RPMI7951 (cell line): Measurements from ENCODE around the gene CIAPIN1. TPM values are rescaled to one million over a fixed set of nuclear protein-coding genes. Genes with fewer than 3 reads are reported as not detected.

Source experiments
- DNase-seq: peaks from one replicate; pipeline ENCODE4 v3.0.0-alpha.2; 2012; ENCODE audit warnings: low read depth
- total RNA-seq: library from RNA; depleted of rRNA; stranded (reverse); fragments of >200 nt; shearing (Covaris generic); gene quantifications from 2 replicates; pipeline ENCODE4 v1.2.3, GENCODE V29; 2014; rRNA removed

Gene CIAPIN1
- total RNA-seq = 68.0 and 68.9 TPM in 2 replicates

DNA sequence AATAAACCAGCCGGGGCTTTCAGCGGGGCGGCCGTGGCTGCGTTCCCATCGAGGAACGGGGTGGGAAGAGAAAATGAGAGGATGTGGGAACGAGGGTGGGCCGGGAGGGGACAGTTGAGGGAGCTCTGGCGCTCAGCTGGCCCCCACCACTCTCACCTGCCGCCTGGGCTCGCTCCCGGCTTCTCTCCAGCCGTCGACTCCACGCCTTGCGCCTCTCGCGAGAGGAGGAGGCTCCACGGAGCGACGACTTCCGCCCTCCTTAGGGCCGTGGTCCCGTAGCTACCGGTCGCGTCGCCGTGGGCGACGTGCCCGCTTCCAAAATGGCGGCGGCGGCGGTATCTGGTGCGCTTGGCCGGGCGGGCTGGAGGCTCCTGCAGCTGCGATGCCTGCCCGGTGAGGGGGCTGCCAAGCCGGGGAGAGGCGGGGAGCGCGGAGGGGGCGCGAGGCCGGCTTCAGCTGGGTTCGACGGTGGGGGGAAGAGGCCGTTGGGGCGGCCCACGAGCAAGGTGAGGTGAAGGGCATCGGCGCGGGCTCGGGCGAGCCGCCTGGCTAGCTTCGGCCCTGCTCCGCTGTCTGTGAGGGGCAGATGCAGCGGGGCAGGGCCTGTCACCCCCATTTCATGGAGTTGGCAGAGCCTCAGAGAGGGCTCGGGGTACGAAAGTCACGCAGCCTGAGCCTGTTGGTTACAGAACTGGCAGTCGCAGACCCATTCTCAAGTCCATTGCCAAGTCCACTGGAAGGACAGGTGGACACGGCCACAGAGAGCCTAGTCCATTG, at the start of gene CIAPIN1, which contains the start of gene COQ9:
CIAPIN1 (minus strand) TSS at position 200 of the 777 bp plus-strand sequence. CDS start 6,457 bp downstream, outside the sequence.
COQ9 (plus strand) TSS at position 294 of the 777 bp plus-strand sequence; CDS start at position 321, 27 bp downstream.
- DNase-seq = peak; percentile 91

DNA sequence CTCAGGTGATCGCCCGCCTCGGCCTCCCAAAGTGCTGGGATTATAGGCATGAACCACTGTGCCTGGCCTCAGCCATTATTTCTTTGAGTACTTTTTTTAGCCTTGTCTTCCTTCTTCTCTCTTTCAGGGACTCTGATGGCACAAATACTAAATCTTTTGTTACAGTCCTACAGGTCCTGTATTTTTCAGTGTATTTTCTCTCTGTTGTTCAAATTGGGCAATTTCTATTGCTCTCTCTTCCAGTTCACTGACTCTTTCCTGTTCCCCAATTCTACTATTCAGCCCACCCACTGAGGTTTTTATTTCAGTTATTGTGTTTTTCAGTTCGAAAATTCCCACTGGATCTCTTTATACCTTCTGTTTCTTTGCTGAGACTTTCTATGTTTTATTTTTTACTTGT, 46.6 kb upstream of the CIAPIN1 start:
- DNase-seq = no peak

DNA sequence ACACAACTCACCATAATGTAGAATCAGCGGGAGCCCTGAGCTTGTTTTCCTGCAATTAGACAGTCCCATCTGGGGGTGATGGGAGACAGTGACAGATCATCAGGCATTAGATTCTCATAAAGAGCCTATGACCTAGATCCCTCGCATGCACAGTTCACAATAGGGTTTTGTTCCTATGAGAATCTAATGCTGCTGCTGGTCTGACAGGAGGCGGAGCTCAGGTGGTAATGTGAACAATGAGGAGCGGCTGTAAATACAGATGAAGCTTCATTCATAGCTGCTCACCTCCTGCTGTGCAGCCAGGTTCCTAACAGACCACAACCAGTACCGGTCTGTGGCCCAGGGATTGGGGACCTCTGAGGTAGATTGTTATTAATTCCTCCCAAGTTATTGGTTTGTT, 42.0 kb upstream of the CIAPIN1 start:
- DNase-seq = no peak

GRCh38 chr16:57486858-57487834, 40.0 kb upstream of the CIAPIN1 start:
- DNase-seq = no peak

DNA sequence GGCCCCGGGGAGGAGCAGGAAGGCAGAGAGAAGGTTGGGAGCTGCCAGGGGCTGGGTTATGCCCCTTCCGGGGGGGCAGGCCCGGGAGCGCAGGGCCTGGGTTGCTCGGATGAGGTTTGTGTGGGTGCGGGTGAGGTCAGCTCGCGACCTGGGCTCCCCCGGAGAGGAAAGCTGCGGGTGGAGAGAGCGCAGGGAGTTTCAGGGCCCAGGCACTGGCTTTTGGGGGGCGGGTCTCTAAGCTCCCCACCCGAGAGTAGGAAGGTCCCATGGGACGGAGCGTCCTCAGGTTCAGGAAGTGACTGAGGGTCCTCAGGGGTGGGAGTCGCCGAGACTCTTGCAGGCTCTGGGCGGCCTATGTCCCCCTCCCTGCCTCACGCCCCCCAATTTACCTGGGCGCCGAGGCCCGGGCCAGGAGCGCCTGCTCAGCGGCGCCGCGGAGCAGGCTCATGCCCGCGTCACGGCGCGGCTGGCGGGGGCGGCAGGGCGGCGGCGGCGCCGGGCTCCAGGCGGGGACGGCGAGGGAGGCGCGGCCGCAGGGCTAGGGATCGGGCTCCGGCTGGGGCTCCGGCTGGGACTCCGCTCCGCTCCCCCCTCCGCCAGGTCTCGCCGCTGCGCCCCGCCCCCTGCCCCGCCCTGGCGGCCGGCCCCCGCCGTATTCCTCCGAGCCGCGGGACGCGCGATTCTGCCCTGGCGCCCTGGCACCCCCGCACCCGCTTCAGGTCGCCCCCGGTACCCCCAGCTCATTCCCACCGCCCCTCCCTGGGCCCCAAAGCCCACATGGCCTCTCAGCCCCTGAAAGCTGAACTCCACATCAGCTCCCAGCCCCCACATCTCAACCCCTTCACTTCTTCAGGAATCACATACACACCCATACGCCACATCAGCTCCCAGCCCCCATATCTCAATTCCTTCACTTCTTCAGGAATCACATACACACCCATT, 39.0 kb upstream of the CIAPIN1 start, which contains the start of gene DOK4:
DOK4 (minus strand) TSS at position 578 of the 942 bp plus-strand sequence. CDS start 6,986 bp downstream, outside the sequence.
- peak; percentile 75 for DNase-seq

- no peak for DNase-seq
Observed at GRCh38 chr16:57485091-57485915, 38.1 kb upstream of the CIAPIN1 start.

- DNase-seq = no peak
Observed at GRCh38 chr16:57484515-57485005, 37.4 kb upstream of the CIAPIN1 start.

DNA sequence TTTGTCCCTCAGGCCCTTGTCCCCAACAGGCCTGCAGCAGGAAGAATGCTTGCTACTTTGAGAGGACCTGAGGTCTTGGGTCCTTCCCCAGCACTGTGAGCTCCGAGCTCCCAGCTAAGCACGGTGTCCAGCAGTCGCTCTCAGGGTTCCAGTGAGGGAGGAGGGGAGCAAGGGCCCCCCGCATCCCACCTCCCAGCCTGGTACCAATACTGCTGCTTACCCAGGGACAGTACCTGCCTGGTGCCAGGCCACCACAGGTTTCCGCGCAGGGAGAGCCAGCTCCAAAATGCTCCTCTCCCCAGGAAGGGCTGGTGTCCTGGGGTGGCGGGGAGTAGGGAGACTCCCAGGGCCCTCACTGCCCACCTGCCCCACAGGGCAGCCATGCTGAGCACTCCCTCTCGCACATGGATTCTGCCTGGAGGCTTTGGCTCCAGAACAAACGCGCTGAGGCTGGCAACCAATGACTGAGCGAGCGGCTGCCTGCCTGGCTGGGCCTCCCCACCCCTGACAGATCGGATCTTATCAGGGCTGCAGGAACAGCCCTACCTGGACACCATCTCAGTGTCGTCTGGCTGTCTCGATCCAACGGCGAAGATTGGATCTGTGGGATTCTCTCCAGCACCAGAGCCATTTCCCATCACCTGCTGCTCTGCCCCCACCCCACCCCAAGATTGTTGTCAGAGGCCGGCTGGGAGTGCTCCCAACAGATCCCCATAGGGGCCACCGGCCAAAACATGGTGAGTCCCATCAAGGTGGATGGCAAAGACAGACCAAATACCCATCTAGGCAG, 36.7 kb upstream of the CIAPIN1 start:
- no peak for DNase-seq

DNA sequence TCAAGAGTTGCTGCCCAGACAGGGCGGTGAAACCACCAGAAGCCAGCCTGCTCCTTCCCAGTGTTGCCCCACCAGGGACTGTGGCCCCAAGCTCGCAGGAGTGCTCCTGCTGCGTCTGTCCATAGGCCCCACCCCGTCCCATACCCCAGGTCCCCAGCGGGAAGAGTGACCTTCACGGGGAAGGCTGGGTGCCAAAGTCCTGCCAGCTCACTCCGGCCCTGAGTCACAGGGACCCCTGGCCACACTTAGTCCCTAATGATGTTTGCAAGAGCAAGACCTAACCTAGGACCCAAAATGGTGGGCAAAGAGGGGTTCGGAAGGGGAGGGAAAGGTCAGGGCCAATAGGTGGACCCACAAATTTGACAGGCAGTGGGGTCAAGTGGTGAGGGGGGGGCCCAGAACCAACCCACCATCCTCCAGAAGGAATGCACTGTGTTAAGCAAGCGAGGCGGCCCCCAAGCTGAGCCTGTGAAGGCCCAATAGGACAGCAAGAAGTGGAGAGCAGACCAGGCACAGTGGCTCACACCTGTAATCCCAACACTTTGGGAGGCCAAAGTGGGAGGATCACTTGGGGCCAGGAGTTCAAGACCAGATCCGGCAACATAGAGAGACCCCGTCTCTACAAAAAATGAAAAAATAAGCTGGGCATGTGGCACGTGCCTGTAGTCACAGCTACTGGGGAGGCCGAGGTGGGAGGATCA, 35.8 kb upstream of the CIAPIN1 start:
- DNase-seq = no peak

DNA sequence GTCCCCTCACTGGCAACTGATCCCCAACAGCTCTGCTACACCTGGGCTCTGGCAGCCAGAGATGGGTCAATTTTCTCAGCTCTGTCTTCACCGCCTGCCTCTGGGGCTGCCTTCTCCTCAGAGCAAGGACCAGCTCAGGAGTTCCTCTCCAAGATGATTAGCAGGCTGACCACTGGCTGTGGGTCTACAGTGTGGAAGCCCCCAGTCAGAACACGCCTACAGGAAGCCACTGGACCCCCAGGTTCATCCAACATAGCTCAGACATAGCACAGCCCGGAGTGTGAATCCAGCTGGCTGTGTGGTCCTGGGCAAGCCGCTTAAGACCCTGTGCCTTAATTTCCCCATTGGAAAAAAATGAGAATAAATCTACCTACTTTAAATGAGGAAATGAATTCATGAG, 34.2 kb upstream of the CIAPIN1 start:
- DNase-seq = no peak

DNA sequence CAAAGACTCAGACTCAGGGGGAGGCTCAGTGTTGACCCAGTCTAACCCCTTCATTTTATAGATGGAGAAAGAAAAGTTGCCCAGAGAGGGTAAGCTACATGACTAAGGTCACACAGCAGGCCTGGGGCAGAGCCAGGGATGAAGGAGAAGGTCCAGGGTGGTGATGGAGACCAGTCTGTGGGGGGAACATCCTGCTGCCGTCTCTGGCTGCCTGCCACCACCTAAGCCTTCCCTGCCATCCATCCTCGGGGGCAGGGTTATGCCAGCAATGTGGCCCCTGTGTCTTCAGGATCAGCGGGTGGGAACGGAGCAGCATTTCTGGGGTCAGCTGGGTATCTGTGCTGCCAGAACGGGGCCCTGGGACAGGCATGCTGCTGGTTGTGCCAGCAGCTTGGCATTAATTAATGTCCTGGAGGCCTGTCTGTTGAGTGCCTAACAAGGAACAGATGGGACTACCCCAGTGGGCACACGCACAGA, 33.6 kb upstream of the CIAPIN1 start:
- no peak for DNase-seq

- peak; percentile 70 for DNase-seq
Observed at GRCh38 chr16:57479976-57480753, 33.0 kb upstream of the CIAPIN1 start.

DNA sequence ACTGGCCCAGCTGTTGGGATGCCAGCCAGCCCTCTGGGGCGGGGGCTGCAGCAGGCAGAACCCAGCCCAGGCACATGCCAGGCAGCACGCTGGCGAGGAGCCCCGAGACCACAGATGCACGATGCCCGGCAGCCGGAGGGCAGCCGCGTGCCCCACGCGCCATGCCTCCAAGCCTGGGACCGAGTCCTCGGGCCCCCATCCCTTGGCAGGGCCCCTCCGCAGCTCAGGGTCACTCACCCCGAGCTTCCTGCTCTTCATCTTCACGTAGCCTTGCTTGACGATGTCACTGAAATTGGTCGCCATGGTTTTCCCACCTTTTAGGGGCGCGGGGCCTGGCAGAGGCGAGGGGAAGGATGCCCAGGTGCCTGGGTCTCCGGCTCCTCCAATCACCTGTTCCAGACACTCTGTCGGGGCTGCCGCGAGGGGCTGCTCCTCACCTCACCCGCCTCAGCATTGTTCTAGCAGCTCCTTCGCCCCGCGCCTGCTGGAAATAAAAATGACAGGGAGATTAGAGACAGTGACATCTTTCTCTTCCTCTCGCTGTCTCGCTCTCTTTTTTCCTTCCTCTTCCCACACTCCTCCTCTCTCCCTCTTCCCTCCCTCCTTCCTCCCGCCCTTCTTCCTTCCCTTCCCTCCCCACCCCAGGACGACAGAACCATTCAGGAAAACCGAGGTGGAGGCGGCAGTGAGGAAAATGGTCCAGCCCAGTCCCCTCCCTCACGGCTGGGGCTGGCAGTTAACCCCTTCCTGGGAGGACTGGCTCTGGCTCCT, 32.2 kb upstream of the CIAPIN1 start:
- DNase-seq = peak; percentile 80

DNA sequence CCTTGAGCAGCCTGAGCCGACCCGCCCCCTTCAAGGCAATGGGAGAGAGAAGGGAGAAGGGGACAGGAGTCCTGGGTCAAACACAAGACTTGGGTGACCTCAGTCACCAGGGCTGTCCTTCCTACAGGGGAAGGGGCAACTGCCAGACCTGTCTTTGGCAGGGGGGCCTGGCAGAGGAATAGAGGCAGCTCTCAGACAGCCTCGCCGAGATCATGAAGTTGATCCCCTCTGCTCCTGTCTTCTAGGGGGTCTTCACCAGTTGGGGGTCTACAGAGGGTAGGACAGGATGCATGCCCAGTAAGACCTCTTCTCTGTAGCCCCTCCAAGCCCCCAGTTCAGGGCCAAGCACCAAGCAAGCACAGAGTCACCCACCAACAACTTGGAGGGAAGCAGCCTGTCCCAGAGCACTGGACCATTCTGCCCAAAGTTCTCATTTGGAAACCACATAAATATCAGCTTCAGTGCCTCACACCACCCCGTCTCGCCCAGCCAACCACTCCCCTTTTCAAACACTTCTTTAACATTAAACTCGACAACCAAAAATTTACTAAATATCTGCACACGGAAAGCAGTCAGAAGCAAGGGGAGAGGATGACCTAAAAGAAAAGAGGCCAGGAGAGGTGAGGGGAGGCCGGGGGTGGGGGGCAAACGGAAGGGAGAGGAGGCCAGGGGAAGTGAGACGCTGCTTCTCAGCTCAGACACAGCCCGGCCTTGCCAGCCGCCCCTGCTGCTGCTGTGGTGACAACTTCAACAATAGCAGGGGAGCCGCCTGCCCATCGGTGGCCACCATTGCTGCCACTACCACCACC, 31.4 kb upstream of the CIAPIN1 start:
- DNase-seq = no peak

- no peak for DNase-seq
Observed at GRCh38 chr16:57477531-57478202, 30.5 kb upstream of the CIAPIN1 start.
